ENCODE data around the gene FGD5.

The FGD5 gene

GRCh38 chr3:14844386-14845170, 25.8 kb downstream of the FGD5 start:
- ATAC-seq (replicated peaks; ENCODE audit: extremely low read depth, poor library complexity, severe bottlenecking), result no peak
- Mint-ChIP-seq H3K27ac (ENCODE audit: low read depth) (no peak overlapping the region), H3K27me3 (peaks cover 74% of the 10 kb centered on the region), H3K36me3 (ENCODE audit: insufficient read depth) (no peaks in the 10 kb centered on the region), H3K9me3 (no peaks in the 10 kb centered on the region), H3K4me1 (peaks cover 10% of the 10 kb centered on the region), H3K4me3 (no peak overlapping the region)
- no peak for DNase-seq (ENCODE audit: low spot score in 2 of 2)

GRCh38 chr3:14845180-14845579, 26.4 kb downstream of the FGD5 start:
- DNase-seq (ENCODE audit: low spot score in 2 of 2) (no peak), ATAC-seq (replicated peaks; ENCODE audit: extremely low read depth, poor library complexity, severe bottlenecking) (no peak)
- H3K36me3 Mint-ChIP-seq (ENCODE audit: insufficient read depth), result no peaks in the 10 kb centered on the region
- no peak overlapping the region for H3K27ac Mint-ChIP-seq (ENCODE audit: low read depth)
- peaks cover 80% of the 10 kb centered on the region for H3K27me3 Mint-ChIP-seq
- no peak overlapping the region for H3K4me3 Mint-ChIP-seq
- H3K4me1 Mint-ChIP-seq, result peaks cover 10% of the 10 kb centered on the region
- no peaks in the 10 kb centered on the region for H3K9me3 Mint-ChIP-seq

- H3K27me3 Mint-ChIP-seq, result peaks cover 81% of the 10 kb centered on the region
- H3K36me3 Mint-ChIP-seq (ENCODE audit: insufficient read depth), result no peaks in the 10 kb centered on the region
- no peak overlapping the region for H3K4me3 Mint-ChIP-seq
- no peak overlapping the region for H3K27ac Mint-ChIP-seq (ENCODE audit: low read depth)
- no peak for DNase-seq (ENCODE audit: low spot score in 2 of 2)
- no peaks in the 10 kb centered on the region for H3K9me3 Mint-ChIP-seq
- H3K4me1 Mint-ChIP-seq, result peaks cover 10% of the 10 kb centered on the region
- no peak for ATAC-seq (replicated peaks; ENCODE audit: extremely low read depth, poor library complexity, severe bottlenecking)
Observed at GRCh38 chr3:14845826-14846225, 27.1 kb downstream of the FGD5 start.

- Mint-ChIP-seq H3K4me3 (no peak overlapping the region), H3K4me1 (peaks cover 10% of the 10 kb centered on the region)
Observed at GRCh38 chr3:14846226-14846880, 27.6 kb downstream of the FGD5 start.

GRCh38 chr3:14847613-14848541, 29.1 kb downstream of the FGD5 start:
- ATAC-seq (replicated peaks; ENCODE audit: extremely low read depth, poor library complexity, severe bottlenecking), result no peak
- Mint-ChIP-seq H3K4me1 (peaks cover 10% of the 10 kb centered on the region), H3K9me3 (no peaks in the 10 kb centered on the region)

More at GRCh38 chr3:14846226-14846880, 27.6 kb downstream of the FGD5 start:
- ATAC-seq (replicated peaks; ENCODE audit: extremely low read depth, poor library complexity, severe bottlenecking) (no peak), DNase-seq (ENCODE audit: low spot score in 2 of 2) (no peak)
- peaks cover 76% of the 10 kb centered on the region for H3K27me3 Mint-ChIP-seq
- no peak overlapping the region for H3K27ac Mint-ChIP-seq (ENCODE audit: low read depth)
- no peaks in the 10 kb centered on the region for H3K9me3 Mint-ChIP-seq
- H3K36me3 Mint-ChIP-seq (ENCODE audit: insufficient read depth), result no peaks in the 10 kb centered on the region

GRCh38 chr3:14848906-14849305, 30.1 kb downstream of the FGD5 start:
- DNase-seq (ENCODE audit: low spot score in 2 of 2) (no peak), ATAC-seq (replicated peaks; ENCODE audit: extremely low read depth, poor library complexity, severe bottlenecking) (no peak)
- Mint-ChIP-seq H3K27me3 (peaks cover 81% of the 10 kb centered on the region), H3K4me1 (peaks cover 10% of the 10 kb centered on the region), H3K4me3 (no peak overlapping the region), H3K9me3 (no peaks in the 10 kb centered on the region), H3K27ac (ENCODE audit: low read depth) (no peak overlapping the region), H3K36me3 (ENCODE audit: insufficient read depth) (peaks cover 2% of the 10 kb centered on the region)

More at GRCh38 chr3:14847613-14848541, 29.1 kb downstream of the FGD5 start:
- Mint-ChIP-seq H3K36me3 (ENCODE audit: insufficient read depth) (no peaks in the 10 kb centered on the region), H3K27me3 (peaks cover 74% of the 10 kb centered on the region), H3K27ac (ENCODE audit: low read depth) (no peak overlapping the region), H3K4me3 (no peak overlapping the region)
- no peak for DNase-seq (ENCODE audit: low spot score in 2 of 2)

GRCh38 chr3:14849638-14850230, 31.0 kb downstream of the FGD5 start:
- Mint-ChIP-seq H3K27ac (ENCODE audit: low read depth) (no peak overlapping the region), H3K27me3 (peaks cover 78% of the 10 kb centered on the region), H3K4me1 (peaks cover 10% of the 10 kb centered on the region), H3K9me3 (no peaks in the 10 kb centered on the region), H3K36me3 (ENCODE audit: insufficient read depth) (peaks cover 2% of the 10 kb centered on the region), H3K4me3 (no peak overlapping the region)
- ATAC-seq (replicated peaks; ENCODE audit: extremely low read depth, poor library complexity, severe bottlenecking) (no peak), DNase-seq (ENCODE audit: low spot score in 2 of 2) (no peak)

- H3K36me3 Mint-ChIP-seq (ENCODE audit: insufficient read depth), result peaks cover 2% of the 10 kb centered on the region
Observed at GRCh38 chr3:14852058-14852594, 33.4 kb downstream of the FGD5 start.

GRCh38 chr3:14852717-14853116, 34.0 kb downstream of the FGD5 start:
- H3K27me3 Mint-ChIP-seq, result peaks cover 77% of the 10 kb centered on the region
- DNase-seq (ENCODE audit: low spot score in 2 of 2) (no peak), ATAC-seq (replicated peaks; ENCODE audit: extremely low read depth, poor library complexity, severe bottlenecking) (no peak)
- H3K9me3 Mint-ChIP-seq, result no peaks in the 10 kb centered on the region
- peaks cover 7% of the 10 kb centered on the region for H3K4me1 Mint-ChIP-seq
- peaks cover 2% of the 10 kb centered on the region for H3K36me3 Mint-ChIP-seq (ENCODE audit: insufficient read depth)
- no peak overlapping the region for H3K27ac Mint-ChIP-seq (ENCODE audit: low read depth)
- H3K4me3 Mint-ChIP-seq, result no peak overlapping the region

More at GRCh38 chr3:14852058-14852594, 33.4 kb downstream of the FGD5 start:
- H3K4me1 Mint-ChIP-seq, result peaks cover 10% of the 10 kb centered on the region
- no peak for ATAC-seq (replicated peaks; ENCODE audit: extremely low read depth, poor library complexity, severe bottlenecking)
- no peak for DNase-seq (ENCODE audit: low spot score in 2 of 2)
- no peak overlapping the region for H3K27ac Mint-ChIP-seq (ENCODE audit: low read depth)
- H3K4me3 Mint-ChIP-seq, result no peak overlapping the region
- no peaks in the 10 kb centered on the region for H3K9me3 Mint-ChIP-seq
- H3K27me3 Mint-ChIP-seq, result peaks cover 78% of the 10 kb centered on the region

- Mint-ChIP-seq H3K36me3 (ENCODE audit: insufficient read depth) (peaks cover 2% of the 10 kb centered on the region), H3K4me1 (peaks cover under 1% of the 10 kb centered on the region), H3K27me3 (peaks cover 82% of the 10 kb centered on the region), H3K9me3 (no peaks in the 10 kb centered on the region), H3K4me3 (no peak overlapping the region), H3K27ac (ENCODE audit: low read depth) (no peak overlapping the region)
- DNase-seq (ENCODE audit: low spot score in 2 of 2) (no peak), ATAC-seq (replicated peaks; ENCODE audit: extremely low read depth, poor library complexity, severe bottlenecking) (no peak)
Observed at GRCh38 chr3:14853271-14853951, 34.6 kb downstream of the FGD5 start.

- Mint-ChIP-seq H3K4me1 (no peaks in the 10 kb centered on the region), H3K4me3 (no peak overlapping the region)
Observed at GRCh38 chr3:14857506-14857905, 38.7 kb downstream of the FGD5 start.

More at GRCh38 chr3:14857506-14857905, 38.7 kb downstream of the FGD5 start:
- DNase-seq (ENCODE audit: low spot score in 2 of 2) (no peak), ATAC-seq (replicated peaks; ENCODE audit: extremely low read depth, poor library complexity, severe bottlenecking) (no peak)
- Mint-ChIP-seq H3K36me3 (ENCODE audit: insufficient read depth) (peaks cover 2% of the 10 kb centered on the region), H3K27me3 (peaks cover 91% of the 10 kb centered on the region), H3K27ac (ENCODE audit: low read depth) (no peak overlapping the region), H3K9me3 (no peaks in the 10 kb centered on the region)
